ENCODE data around the gene GTF2A1L.

- TF ChIP-seq CTCF (conservative IDR thresholded peaks at IDR 0.05) (no peak), EZH2 (IDR thresholded peaks at IDR 0.05; ENCODE audit: low read depth) (no peak)
Measured at GRCh38 chr2:48693645-48694044, 76.0 kb downstream of the GTF2A1L start.
